Tibial nerve (tissue), 4 donors: ENCODE data around the gene NKX6-2.

Experiments
- EP300 ChIP-seq, 2 donors: sonication (generic); formaldehyde crosslinking; IDR thresholded peaks; one replicate each; pipeline ENCODE4 v1.6.1; 2017; ENCODE audit warnings: antibody characterized with exemption in 2 of 2, mild to moderate bottlenecking in 1 of 2
- TF ChIP-seq, protein P1 (sequence below), 5 experiments: fragments of 200-600 bp in 3 of 5; fragments of 450-650 bp in 2 of 5; sonication (generic) in 3 of 5; IDR thresholded peaks; one replicate each; pipeline ENCODE4 v1.5.1; 2016 to 2019; ENCODE audit warnings: antibody characterized with exemption in 5 of 5, mild to moderate bottlenecking in 3 of 5, moderate library complexity in 2 of 5

DNA sequence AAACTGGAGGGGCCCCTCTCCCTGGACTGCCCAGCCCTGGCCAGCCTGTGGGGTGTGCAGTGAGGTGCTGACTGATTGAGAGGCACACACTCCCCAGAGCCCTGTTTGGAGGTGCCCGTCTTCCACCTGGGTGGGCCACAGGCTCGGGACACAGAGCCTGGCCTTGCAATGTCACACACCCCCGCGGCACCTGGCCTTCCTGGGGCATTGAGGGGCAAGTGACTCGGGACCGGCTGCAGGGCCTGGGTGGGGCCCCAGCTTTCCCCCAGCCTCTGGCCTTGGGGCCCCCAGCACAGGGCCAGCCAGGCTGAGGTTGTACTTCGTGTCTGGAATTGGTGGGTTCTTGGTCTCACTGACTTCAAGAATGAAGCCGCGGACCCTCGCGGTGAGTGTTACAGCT, 13.9 kb upstream of the NKX6-2 start:
- TF ChIP-seq, protein P1, sequence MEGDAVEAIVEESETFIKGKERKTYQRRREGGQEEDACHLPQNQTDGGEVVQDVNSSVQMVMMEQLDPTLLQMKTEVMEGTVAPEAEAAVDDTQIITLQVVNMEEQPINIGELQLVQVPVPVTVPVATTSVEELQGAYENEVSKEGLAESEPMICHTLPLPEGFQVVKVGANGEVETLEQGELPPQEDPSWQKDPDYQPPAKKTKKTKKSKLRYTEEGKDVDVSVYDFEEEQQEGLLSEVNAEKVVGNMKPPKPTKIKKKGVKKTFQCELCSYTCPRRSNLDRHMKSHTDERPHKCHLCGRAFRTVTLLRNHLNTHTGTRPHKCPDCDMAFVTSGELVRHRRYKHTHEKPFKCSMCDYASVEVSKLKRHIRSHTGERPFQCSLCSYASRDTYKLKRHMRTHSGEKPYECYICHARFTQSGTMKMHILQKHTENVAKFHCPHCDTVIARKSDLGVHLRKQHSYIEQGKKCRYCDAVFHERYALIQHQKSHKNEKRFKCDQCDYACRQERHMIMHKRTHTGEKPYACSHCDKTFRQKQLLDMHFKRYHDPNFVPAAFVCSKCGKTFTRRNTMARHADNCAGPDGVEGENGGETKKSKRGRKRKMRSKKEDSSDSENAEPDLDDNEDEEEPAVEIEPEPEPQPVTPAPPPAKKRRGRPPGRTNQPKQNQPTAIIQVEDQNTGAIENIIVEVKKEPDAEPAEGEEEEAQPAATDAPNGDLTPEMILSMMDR (IDR thresholded peaks at IDR 0.05): no peak
- no peak for TF ChIP-seq EP300 (IDR thresholded peaks at IDR 0.05)
